Neural crest cell (in vitro differentiated cells): ENCODE results near the gene DCUN1D5. TPM values are rescaled to one million over a fixed set of nuclear protein-coding genes. Genes with fewer than 3 reads are reported as not detected.

Experiments used
- DNase-seq: peaks from one replicate; pipeline ENCODE4 v3.0.0; 2021; ENCODE audit warnings: low read depth, mixed read lengths, low spot score
- H3K27ac Mint-ChIP-seq: one replicate; pipeline ENCODE4 v1.8.0; 2021; ENCODE audit warnings: mild to moderate bottlenecking, mixed read lengths; ENCODE audit not compliant: unreplicated experiment
- H3K27me3 Mint-ChIP-seq: 2 replicates; pipeline ENCODE4 v1.8.0; 2021; ENCODE audit warnings: low read depth, mild to moderate bottlenecking, mixed read lengths
- H3K36me3 Mint-ChIP-seq: 2 replicates; pipeline ENCODE4 v1.8.0; 2021; ENCODE audit warnings: low read depth, mild to moderate bottlenecking, mixed read lengths
- H3K4me1 Mint-ChIP-seq: 2 replicates; pipeline ENCODE4 v1.8.0; 2021; ENCODE audit warnings: mixed read lengths
- H3K4me3 Mint-ChIP-seq: one replicate; pipeline ENCODE4 v1.8.0; 2021; ENCODE audit warnings: mild to moderate bottlenecking, mixed read lengths
- H3K9me3 Mint-ChIP-seq: 2 replicates; pipeline ENCODE4 v1.8.0; 2021; ENCODE audit warnings: mixed read lengths
- long read RNA-seq: library from polyadenylated mRNA; unstranded; transcript quantifications from one replicate; pipeline ENCODE4 v2.0.0, GENCODE V29; 2020
- total RNA-seq: library from RNA; stranded (reverse); gene quantifications from 2 replicates; pipeline ENCODE4 v1.2.1, GENCODE V29; 2021
- TF ChIP-seq, protein P1 (sequence below): fragments of 200-600 bp; sonication (generic); conservative IDR thresholded peaks from 2 replicates; pipeline ENCODE4 v1.5.0; 2021; ENCODE audit warnings: antibody characterized with exemption, mild to moderate bottlenecking

Gene DCUN1D5
- 38.8 and 39.1 TPM in 2 replicates for total RNA-seq
- long read RNA-seq, transcript DCUN1D5-201 (8 exons, 1,337 nt), result major isoform, 78 of 90 reads
- long read RNA-seq, partial matches to known transcripts, result 0 of 90 reads
- long read RNA-seq, other reads (novel, unspliced or antisense), result 8 of 90 reads

DNA sequence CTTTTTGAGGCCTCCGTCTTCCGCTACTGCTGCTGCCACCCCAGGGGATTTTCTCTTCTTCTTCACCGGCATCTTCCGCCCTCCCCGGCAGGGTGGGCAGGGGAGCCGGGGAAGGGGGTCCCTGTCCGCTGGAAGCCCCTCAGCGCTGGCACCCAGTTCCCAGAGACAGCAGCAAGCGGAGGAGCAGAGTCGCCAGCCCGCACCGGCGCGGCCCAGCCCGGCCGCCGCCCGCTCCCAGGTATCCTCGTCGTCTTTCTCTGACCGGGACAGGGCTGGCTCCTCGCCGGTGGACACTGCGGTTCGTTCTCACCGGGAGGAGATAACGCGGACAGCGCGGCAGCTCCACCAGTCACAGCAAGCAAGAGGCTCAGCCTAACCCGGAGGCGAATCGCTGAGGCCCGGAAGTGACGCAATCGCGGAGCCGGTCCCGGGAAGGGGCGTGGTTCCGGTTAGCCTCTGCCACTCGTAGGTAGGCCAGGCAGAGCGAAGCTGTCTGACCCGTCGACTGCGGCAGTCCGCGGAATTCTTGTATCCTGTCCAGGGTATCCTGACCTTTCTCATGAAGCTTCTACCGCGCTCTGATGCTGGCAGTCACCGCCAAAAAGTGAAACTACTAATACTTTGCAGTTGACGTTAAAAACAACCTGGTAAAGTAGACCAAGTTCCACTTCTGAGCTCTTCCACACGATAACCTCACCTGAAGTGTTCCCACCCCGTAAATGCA lies at the start of gene DCUN1D5:
DCUN1D5 (minus strand) TSS at position 360 of the 724 bp plus-strand sequence; CDS start at position 72, 288 bp downstream.
- H3K4me1 Mint-ChIP-seq, result peaks cover 24% of the 10 kb centered on the region
- peak; percentile 95 for DNase-seq
- TF ChIP-seq, protein P1, sequence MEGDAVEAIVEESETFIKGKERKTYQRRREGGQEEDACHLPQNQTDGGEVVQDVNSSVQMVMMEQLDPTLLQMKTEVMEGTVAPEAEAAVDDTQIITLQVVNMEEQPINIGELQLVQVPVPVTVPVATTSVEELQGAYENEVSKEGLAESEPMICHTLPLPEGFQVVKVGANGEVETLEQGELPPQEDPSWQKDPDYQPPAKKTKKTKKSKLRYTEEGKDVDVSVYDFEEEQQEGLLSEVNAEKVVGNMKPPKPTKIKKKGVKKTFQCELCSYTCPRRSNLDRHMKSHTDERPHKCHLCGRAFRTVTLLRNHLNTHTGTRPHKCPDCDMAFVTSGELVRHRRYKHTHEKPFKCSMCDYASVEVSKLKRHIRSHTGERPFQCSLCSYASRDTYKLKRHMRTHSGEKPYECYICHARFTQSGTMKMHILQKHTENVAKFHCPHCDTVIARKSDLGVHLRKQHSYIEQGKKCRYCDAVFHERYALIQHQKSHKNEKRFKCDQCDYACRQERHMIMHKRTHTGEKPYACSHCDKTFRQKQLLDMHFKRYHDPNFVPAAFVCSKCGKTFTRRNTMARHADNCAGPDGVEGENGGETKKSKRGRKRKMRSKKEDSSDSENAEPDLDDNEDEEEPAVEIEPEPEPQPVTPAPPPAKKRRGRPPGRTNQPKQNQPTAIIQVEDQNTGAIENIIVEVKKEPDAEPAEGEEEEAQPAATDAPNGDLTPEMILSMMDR, result no peak
- H3K36me3 Mint-ChIP-seq, result no peaks in the 10 kb centered on the region
- peak within 1 kb of the TSS; percentile 96 for H3K4me3 Mint-ChIP-seq
- peaks cover 40% of the 10 kb centered on the region for H3K27me3 Mint-ChIP-seq
- no peaks in the 10 kb centered on the region for H3K9me3 Mint-ChIP-seq
- H3K27ac Mint-ChIP-seq, result peak within 1 kb of the TSS; percentile 90

DNA sequence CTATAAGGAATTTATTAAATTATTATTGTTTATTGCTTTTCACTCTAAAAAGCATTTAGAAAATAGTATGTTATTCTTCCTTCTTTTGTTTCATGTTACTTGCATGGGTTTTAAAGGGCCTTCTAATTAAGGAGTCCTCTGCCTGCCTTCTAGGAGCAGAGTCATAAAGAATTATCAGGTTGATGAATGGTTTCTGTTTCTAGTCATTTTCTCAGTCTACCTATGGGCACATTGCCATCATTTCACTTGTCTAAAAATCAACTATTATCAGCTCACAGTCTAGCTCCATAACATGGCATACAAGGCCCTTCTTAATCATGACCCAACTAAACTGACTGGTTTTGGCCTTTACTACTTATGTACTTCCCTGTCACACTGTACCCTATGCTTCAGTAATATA lies 33.5 kb upstream of the DCUN1D5 start:
- DNase-seq, result no peak
- Mint-ChIP-seq H3K4me3 (no peak overlapping the region), H3K4me1 (no peaks in the 10 kb centered on the region), H3K9me3 (no peaks in the 10 kb centered on the region), H3K27me3 (no peaks in the 10 kb centered on the region), H3K36me3 (no peaks in the 10 kb centered on the region), H3K27ac (no peak overlapping the region)
- TF ChIP-seq, protein P1, result no peak

DNA sequence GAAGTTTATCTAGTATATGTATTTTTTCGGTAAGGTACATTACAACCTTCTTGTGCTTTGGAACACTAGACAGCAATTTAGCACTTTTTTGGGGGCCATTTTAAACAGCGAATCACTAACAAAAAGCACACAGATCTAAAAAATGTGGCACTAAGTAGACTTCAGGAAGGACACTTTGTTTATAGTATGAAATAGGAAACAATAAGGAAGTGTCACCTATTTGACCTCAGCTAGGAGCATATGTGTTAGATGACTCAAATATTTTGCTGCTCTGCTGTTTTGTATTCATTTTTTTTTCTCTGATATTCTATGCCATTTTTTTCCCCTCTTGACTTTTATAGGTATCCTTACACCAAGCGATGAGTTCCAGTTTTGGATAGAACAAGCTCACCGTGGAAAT lies 22.9 kb upstream of the DCUN1D5 start:
- no peak for DNase-seq
- Mint-ChIP-seq H3K27ac (no peak overlapping the region), H3K4me1 (peaks cover 22% of the 10 kb centered on the region), H3K27me3 (no peaks in the 10 kb centered on the region), H3K9me3 (no peaks in the 10 kb centered on the region), H3K36me3 (peaks cover 8% of the 10 kb centered on the region), H3K4me3 (no peak overlapping the region)
- TF ChIP-seq, protein P1, result no peak

DNA sequence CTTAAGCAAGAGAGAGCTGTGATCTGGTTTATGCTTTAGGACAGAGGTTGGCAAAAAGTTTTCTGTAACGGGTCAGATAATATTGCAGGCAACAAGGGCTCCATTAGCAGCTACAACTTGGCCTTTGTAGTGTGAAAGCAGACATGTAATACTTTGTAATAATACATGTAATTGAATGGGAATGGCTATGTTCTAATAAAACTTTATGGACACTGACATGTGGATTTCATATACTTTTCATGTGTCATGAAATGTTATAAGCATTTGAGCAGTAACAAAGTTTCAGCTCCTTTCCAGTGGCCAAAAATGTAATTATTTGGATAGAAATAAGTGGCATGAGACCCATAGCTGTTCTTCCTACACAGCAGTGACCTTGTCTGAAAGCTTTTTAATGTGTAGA lies 20.4 kb upstream of the DCUN1D5 start:
- Mint-ChIP-seq H3K4me3 (peak overlapping the region; percentile 44), H3K36me3 (peaks cover 8% of the 10 kb centered on the region), H3K27me3 (no peaks in the 10 kb centered on the region), H3K27ac (no peak overlapping the region), H3K4me1 (peaks cover 32% of the 10 kb centered on the region), H3K9me3 (no peaks in the 10 kb centered on the region)
- TF ChIP-seq, protein P1, result no peak
- DNase-seq, result no peak

DNA sequence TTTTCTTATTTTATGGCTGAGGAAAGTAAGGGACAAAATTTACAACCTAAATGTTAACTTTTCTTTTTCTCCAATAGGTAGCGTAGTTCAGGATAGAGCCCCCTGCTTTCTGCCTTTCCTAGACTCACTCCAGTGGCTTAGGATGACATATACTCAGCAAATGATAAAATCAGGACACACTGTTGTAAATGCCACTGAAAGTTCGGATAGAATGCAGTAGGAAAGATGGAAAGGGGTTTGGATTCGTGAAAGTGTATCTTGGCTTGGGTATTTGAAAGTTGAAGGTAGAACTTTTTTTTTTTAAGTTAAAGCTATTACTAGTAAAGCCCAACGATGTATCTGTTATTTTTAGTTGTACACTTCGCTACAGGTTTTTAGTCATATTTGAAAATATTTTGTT lies 19.4 kb upstream of the DCUN1D5 start:
- Mint-ChIP-seq H3K9me3 (no peaks in the 10 kb centered on the region), H3K36me3 (peaks cover 8% of the 10 kb centered on the region), H3K4me3 (peak overlapping the region; percentile 92), H3K27me3 (no peaks in the 10 kb centered on the region), H3K4me1 (peaks cover 32% of the 10 kb centered on the region), H3K27ac (no peak overlapping the region)
- DNase-seq, result no peak
- TF ChIP-seq, protein P1, result no peak
